Hematopoietic multipotent progenitor cell treated with erythropoietin and hydrocortisone succinate and interleukin-3 and kit ligand, for 6 days (in vitro differentiated cells): ENCODE results near the gene RAB33B.
"Not testable (repeated sequence)": the region's sequence is repeated elsewhere in the genome, so short reads cannot be mapped to it uniquely, and the experiment has no call there.

Source experiments
- DNase-seq: peaks from one replicate; pipeline ENCODE4 v3.0.0-alpha.2; 2015

The RAB33B gene

GRCh38 chr4:139465922-139466321, 12.0 kb downstream of the RAB33B start:
- no peak for DNase-seq

- not testable (repeated sequence) for DNase-seq
Measured at GRCh38 chr4:139468756-139469155, 14.8 kb downstream of the RAB33B start.

GRCh38 chr4:139469216-139469615, 15.3 kb downstream of the RAB33B start:
- DNase-seq, result no peak

GRCh38 chr4:139469869-139470268, 15.9 kb downstream of the RAB33B start:
- DNase-seq, result no peak

GRCh38 chr4:139470295-139470694, 16.4 kb downstream of the RAB33B start:
- DNase-seq, result no peak

GRCh38 chr4:139470997-139471665, 17.2 kb downstream of the RAB33B start:
- no peak for DNase-seq

GRCh38 chr4:139472852-139473251, 18.9 kb downstream of the RAB33B start:
- no peak for DNase-seq

GRCh38 chr4:139476363-139476762, 22.4 kb downstream of the RAB33B start:
- no peak for DNase-seq

- DNase-seq, result no peak
Measured at GRCh38 chr4:139481465-139481864, 27.5 kb downstream of the RAB33B start.

- DNase-seq, result no peak
Measured at GRCh38 chr4:139483000-139483399, 29.1 kb downstream of the RAB33B start.

GRCh38 chr4:139484783-139485311, 30.9 kb downstream of the RAB33B start:
- peak; percentile 57 for DNase-seq

GRCh38 chr4:139488442-139488841, 34.5 kb downstream of the RAB33B start:
- no peak for DNase-seq

- DNase-seq, result no peak
Measured at GRCh38 chr4:139489638-139490037, 35.7 kb downstream of the RAB33B start.

GRCh38 chr4:139492429-139492828, 38.5 kb downstream of the RAB33B start:
- DNase-seq, result no peak

- no peak for DNase-seq
Measured at GRCh38 chr4:139493176-139493575, 39.3 kb downstream of the RAB33B start.

GRCh38 chr4:139499186-139499585, 45.3 kb downstream of the RAB33B start:
- no peak for DNase-seq

GRCh38 chr4:139501117-139501516, 47.2 kb downstream of the RAB33B start:
- DNase-seq, result no peak

GRCh38 chr4:139501527-139501926, 47.6 kb downstream of the RAB33B start:
- no peak for DNase-seq

GRCh38 chr4:139501927-139502899, 48.3 kb downstream of the RAB33B start:
- DNase-seq, result no peak

- DNase-seq, result no peak
Measured at GRCh38 chr4:139503622-139504166, 49.8 kb downstream of the RAB33B start.

GRCh38 chr4:139506774-139507173, 52.9 kb downstream of the RAB33B start:
- DNase-seq, result no peak

- DNase-seq, result no peak
Measured at GRCh38 chr4:139508581-139509237, 54.8 kb downstream of the RAB33B start.
